ENCODE measurements around the gene TSPAN3.

The TSPAN3 gene

GRCh38 chr15:77070180-77070494, 772 bp downstream of the TSPAN3 start:
- TF ChIP-seq HDGF (IDR thresholded peaks at IDR 0.05; ENCODE audit: borderline replicate concordance) (no peak), L3MBTL2 (conservative IDR thresholded peaks at IDR 0.05) (no peak), ZNF384 (IDR thresholded peaks at IDR 0.05) (no peak), FOXK2 (IDR thresholded peaks at IDR 0.05) (no peak), CTBP1 (IDR thresholded peaks at IDR 0.05; ENCODE audit: borderline replicate concordance) (no peak), FOXA1 (IDR thresholded peaks at IDR 0.05) (no peak), FOXM1 (IDR thresholded peaks at IDR 0.05; ENCODE audit: borderline replicate concordance) (no peak), PKNOX1 (IDR thresholded peaks at IDR 0.05) (no peak), ARNT (IDR thresholded peaks at IDR 0.05) (no peak), ELF4 (IDR thresholded peaks at IDR 0.05) (no peak), NFRKB (IDR thresholded peaks at IDR 0.05) (no peak), BHLHE40 (IDR thresholded peaks at IDR 0.05; ENCODE audit: borderline replicate concordance) (no peak), LEF1 (IDR thresholded peaks at IDR 0.05; ENCODE audit: borderline replicate concordance) (no peak)
- ChIA-PET POLR2A (interaction anchor here (1.5 kb wide), 1 partner anchor 9 kb away, joined by 4 read pairs; no protein-coding TSS in a partner anchor), CTCF (interaction anchor here (1.7 kb wide), 1 partner anchor 97 kb away, joined by 3 read pairs; no protein-coding TSS in a partner anchor)
- no peak for DNase-seq (ENCODE audit: extremely low spot score)

- CTCF ChIA-PET = interaction anchor here (1.7 kb wide), 1 partner anchor 96 kb away, joined by 3 read pairs; no protein-coding TSS in a partner anchor
- no peak for DNase-seq (ENCODE audit: extremely low spot score)
- TF ChIP-seq ARNT (IDR thresholded peaks at IDR 0.05) = no peak
- TF ChIP-seq ELF4 (IDR thresholded peaks at IDR 0.05) = no peak
- no peak for TF ChIP-seq L3MBTL2 (conservative IDR thresholded peaks at IDR 0.05)
- no peak for TF ChIP-seq BHLHE40 (IDR thresholded peaks at IDR 0.05; ENCODE audit: borderline replicate concordance)
- no peak for TF ChIP-seq FOXM1 (IDR thresholded peaks at IDR 0.05; ENCODE audit: borderline replicate concordance)
- no peak for TF ChIP-seq PKNOX1 (IDR thresholded peaks at IDR 0.05)
- no peak for TF ChIP-seq SUZ12 (IDR thresholded peaks at IDR 0.05)
- no peak for TF ChIP-seq ZNF384 (IDR thresholded peaks at IDR 0.05)
- no peak for TF ChIP-seq LEF1 (IDR thresholded peaks at IDR 0.05; ENCODE audit: borderline replicate concordance)
- TF ChIP-seq SP1 (IDR thresholded peaks at IDR 0.05) = no peak
- TF ChIP-seq TARDBP (IDR thresholded peaks at IDR 0.05) = no peak
- TF ChIP-seq CTBP1 (IDR thresholded peaks at IDR 0.05; ENCODE audit: borderline replicate concordance) = no peak
- no peak for TF ChIP-seq FOXA1 (IDR thresholded peaks at IDR 0.05)
- POLR2A ChIA-PET = interaction anchor here (0.6 to 1.5 kb wide), 2 partner anchors 9 to 44 kb away, joined by 3 to 4 read pairs; no protein-coding TSS in a partner anchor
Measured at GRCh38 chr15:77069521-77070121, 1.3 kb downstream of the TSPAN3 start.

GRCh38 chr15:77068633-77069032, 2.3 kb downstream of the TSPAN3 start:
- TF ChIP-seq FOXK2 (IDR thresholded peaks at IDR 0.05) (no peak), NFRKB (IDR thresholded peaks at IDR 0.05) (no peak), BHLHE40 (IDR thresholded peaks at IDR 0.05; ENCODE audit: borderline replicate concordance) (no peak), FOXM1 (IDR thresholded peaks at IDR 0.05; ENCODE audit: borderline replicate concordance) (no peak), LEF1 (IDR thresholded peaks at IDR 0.05; ENCODE audit: borderline replicate concordance) (no peak), ZNF384 (IDR thresholded peaks at IDR 0.05) (no peak), HDGF (IDR thresholded peaks at IDR 0.05; ENCODE audit: borderline replicate concordance) (no peak)
- POLR2A ChIA-PET = interaction anchor here (1.5 kb wide), 1 partner anchor 8 kb away, joined by 4 read pairs; no protein-coding TSS in a partner anchor
- CTCF ChIA-PET = interaction anchor here (1.7 kb wide), 1 partner anchor 95 kb away, joined by 3 read pairs; no protein-coding TSS in a partner anchor
- DNase-seq (ENCODE audit: extremely low spot score) = no peak

- POLR2A ChIA-PET = interaction anchor here (1.0 kb wide), 1 partner anchor 137 kb away, joined by 5 read pairs; the partner anchor contains the start of gene RCN2
- CTCF ChIA-PET = interaction anchor here (0.5 to 0.7 kb wide), 2 partner anchors 33 to 95 kb away, joined by 3 to 4 read pairs; no protein-coding TSS in a partner anchor
- no peak for DNase-seq (ENCODE audit: extremely low spot score)
- TF ChIP-seq PKNOX1 (IDR thresholded peaks at IDR 0.05) (no peak), SUZ12 (IDR thresholded peaks at IDR 0.05) (no peak), TARDBP (IDR thresholded peaks at IDR 0.05) (no peak), SP1 (IDR thresholded peaks at IDR 0.05) (no peak), NFRKB (IDR thresholded peaks at IDR 0.05) (no peak), HDGF (IDR thresholded peaks at IDR 0.05; ENCODE audit: borderline replicate concordance) (no peak), CTBP1 (IDR thresholded peaks at IDR 0.05; ENCODE audit: borderline replicate concordance) (no peak), L3MBTL2 (conservative IDR thresholded peaks at IDR 0.05) (no peak), ZNF384 (IDR thresholded peaks at IDR 0.05) (no peak), FOXA1 (IDR thresholded peaks at IDR 0.05) (no peak), FOXK2 (IDR thresholded peaks at IDR 0.05) (no peak), LEF1 (IDR thresholded peaks at IDR 0.05; ENCODE audit: borderline replicate concordance) (no peak), BHLHE40 (IDR thresholded peaks at IDR 0.05; ENCODE audit: borderline replicate concordance) (no peak), ARNT (IDR thresholded peaks at IDR 0.05) (no peak), FOXM1 (IDR thresholded peaks at IDR 0.05; ENCODE audit: borderline replicate concordance) (no peak), ELF4 (IDR thresholded peaks at IDR 0.05) (no peak)
Measured at GRCh38 chr15:77067691-77068367, 3.1 kb downstream of the TSPAN3 start.

- CTCF ChIA-PET = interaction anchor here (0.5 to 0.7 kb wide), 3 partner anchors 8 to 94 kb away, joined by 3 to 4 read pairs (median 3); no protein-coding TSS in a partner anchor
- peak; percentile 34 for DNase-seq (ENCODE audit: extremely low spot score)
- POLR2A ChIA-PET = interaction anchor here (1.0 kb wide), 1 partner anchor 136 kb away, joined by 5 read pairs; the partner anchor contains the start of gene RCN2
- TF ChIP-seq LEF1 (IDR thresholded peaks at IDR 0.05; ENCODE audit: borderline replicate concordance) = peak; percentile 18; the same call in 1 of the 2 replicates
- no peak for TF ChIP-seq ZNF384 (IDR thresholded peaks at IDR 0.05)
- TF ChIP-seq CTBP1 (IDR thresholded peaks at IDR 0.05; ENCODE audit: borderline replicate concordance) = peak; percentile 95
- no peak for TF ChIP-seq SP1 (IDR thresholded peaks at IDR 0.05)
- no peak for TF ChIP-seq HDGF (IDR thresholded peaks at IDR 0.05; ENCODE audit: borderline replicate concordance)
- TF ChIP-seq TARDBP (IDR thresholded peaks at IDR 0.05) = no peak
- no peak for TF ChIP-seq FOXK2 (IDR thresholded peaks at IDR 0.05)
- TF ChIP-seq FOXA1 (IDR thresholded peaks at IDR 0.05) = peak; percentile 78
- 0 out of 2 replicates have a peak, but pooled peaks have one; percentile 14 for TF ChIP-seq ARNT (IDR thresholded peaks at IDR 0.05)
- no peak for TF ChIP-seq L3MBTL2 (conservative IDR thresholded peaks at IDR 0.05)
- TF ChIP-seq PKNOX1 (IDR thresholded peaks at IDR 0.05) = peak; percentile 91
- no peak for TF ChIP-seq SUZ12 (IDR thresholded peaks at IDR 0.05)
Measured at GRCh38 chr15:77066971-77067690, 3.8 kb downstream of the TSPAN3 start.
